GM18909 (cell line): Measurements from ENCODE around the gene IFITM10.

Source experiments
- ATAC-seq: cut with Tn5 transposase; IDR thresholded peaks from one replicate; pipeline ENCODE4 v1.9.1; 2021; ENCODE audit warnings: mild to moderate bottlenecking; ENCODE audit not compliant: unreplicated experiment, poor library complexity

IFITM10 gene

DNA sequence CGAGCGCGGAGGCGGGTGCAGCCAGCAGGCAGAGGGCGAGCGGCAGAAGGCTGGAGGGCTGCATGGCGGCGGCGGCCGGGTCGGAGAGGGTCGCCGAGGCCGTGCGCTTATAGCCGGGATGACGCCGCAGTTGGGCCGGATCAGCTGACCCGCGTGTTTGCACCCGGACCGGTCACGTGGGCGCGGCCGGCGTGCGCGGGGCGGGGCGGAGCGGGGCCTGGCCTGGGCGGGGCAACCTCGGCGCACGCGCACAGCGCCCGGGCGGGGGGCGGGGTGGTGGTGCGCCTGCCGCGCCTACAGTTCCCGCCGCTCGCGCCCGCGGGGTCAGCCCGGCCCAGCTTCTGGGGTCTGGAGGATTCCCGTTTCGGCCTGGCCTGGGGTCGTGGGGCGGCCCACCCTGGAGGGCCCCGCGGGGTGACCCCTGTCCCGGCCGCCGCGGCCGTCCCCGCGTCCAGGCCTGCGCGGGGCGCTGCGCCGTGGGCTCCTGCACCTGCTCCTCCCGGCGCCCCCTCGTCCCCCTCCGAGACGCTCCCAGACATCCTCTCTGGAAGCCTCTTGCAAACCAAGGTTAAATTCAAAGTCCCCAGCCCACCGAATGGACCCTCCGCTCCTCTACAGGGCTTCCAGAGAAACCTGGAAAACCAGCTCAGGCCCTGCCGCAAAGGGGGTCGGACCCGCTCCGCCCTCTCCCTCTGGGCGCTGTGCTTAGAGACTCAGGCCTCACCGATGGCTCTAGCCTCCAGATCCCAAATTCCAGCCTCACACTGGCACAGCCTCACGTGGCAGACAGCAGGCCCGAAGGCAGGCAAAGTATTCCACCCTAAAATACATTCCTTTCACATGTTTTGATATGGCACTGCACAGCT is 13.6 kb upstream of the IFITM10 start, which contains the start of gene CTSD:
Gene CTSD (minus strand): TSS at position 132 of the 866 bp plus-strand sequence. CDS start 68 bp downstream, at position 64.
- peak; percentile 77 for ATAC-seq

DNA sequence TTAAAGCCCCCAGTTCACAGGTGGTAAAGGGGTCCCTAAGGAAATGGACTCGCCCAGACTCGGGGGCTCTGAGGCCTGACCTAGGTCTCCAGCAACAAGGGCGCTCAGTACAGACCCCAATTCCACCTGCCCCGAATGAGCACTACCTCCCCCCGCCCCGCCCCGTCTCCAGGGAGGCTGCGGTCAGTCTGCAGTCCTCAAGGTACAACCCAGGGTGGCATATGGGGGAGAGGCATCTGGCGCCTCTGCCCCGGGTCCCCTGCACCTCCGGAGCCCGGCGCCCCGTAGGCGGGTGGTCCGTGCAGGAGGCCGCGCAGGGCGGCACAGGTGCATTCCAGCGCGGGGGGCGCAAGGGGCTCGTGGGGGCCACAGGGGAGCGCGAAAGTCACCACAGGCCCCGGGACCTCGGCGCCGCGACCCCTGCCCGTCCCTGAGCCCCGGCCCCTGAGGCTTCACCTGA is 13.0 kb upstream of the IFITM10 start:
- peak; percentile 22 for ATAC-seq

- ATAC-seq = no peak
Observed at GRCh38 chr11:1762537-1763302, 12.3 kb upstream of the IFITM10 start.

DNA sequence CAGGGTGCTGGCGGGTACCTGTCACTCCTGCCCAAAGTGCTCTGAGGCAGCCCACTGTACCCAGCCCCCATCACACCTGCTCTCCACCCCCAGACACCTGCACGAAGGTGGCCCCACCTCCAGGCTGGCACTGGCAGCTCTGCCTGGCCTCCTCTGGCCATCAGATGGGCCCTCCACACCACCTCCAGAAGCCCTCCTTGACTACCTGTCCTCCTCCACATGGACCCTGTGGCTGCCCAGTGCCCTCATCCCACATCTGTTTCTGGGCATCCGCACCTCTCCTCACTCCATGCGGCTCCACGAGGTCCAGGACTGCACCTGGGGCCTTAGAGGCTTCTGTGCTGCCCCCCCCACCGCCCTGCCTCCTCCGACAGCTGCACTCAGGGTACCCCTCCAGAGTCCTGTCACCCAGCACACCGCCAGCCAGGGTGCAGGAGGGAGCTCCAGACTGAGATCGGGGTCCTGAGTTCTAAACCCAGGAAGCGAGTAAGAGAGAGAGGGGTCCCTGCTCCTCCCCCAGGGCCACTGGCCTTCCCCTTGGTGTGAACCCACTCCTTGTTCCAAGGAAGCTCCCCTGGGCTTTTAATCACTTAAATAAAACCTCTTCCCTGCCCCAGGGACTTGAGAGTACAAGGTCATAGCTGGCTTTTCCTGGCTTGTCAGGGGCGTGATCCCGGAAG is 11.6 kb upstream of the IFITM10 start:
- ATAC-seq = no peak

DNA sequence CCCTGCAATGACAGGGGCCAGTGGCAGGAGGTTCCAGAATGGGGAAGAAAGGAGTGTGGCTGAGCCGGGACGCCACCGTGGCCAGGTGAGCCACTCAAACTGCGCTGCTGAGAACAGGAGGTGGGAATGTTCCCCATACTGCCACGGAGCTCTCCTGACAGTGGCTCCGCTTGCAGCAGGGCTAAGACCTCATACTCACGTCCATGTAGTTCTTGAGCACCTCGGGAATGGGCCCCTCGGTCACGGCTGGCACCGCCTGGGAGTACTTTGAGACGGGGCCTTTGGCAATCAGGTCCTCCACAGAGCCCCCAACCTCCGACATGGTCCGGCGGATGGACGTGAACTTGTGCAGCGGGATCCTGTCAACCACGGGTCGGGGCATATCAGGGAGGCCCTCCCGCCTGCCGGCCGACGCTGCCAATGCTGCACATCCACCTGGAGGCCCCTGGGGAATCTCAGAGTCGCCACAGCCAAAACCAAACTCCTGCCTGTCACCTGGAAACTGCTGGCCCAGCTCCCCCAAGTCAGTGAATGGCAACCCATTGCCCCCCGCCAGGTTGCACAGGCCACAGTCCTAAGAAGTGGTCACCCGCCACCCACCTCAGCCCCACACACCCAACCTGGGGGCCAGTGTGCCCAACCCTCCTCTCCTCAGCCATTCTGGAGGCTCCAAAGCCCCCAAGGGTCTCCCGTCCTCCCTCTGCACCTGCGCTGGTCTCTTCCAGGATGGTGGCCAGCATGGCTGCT is 10.9 kb upstream of the IFITM10 start:
- ATAC-seq = no peak

- no peak for ATAC-seq
Observed at GRCh38 chr11:1760351-1761109, 10.1 kb upstream of the IFITM10 start.

DNA sequence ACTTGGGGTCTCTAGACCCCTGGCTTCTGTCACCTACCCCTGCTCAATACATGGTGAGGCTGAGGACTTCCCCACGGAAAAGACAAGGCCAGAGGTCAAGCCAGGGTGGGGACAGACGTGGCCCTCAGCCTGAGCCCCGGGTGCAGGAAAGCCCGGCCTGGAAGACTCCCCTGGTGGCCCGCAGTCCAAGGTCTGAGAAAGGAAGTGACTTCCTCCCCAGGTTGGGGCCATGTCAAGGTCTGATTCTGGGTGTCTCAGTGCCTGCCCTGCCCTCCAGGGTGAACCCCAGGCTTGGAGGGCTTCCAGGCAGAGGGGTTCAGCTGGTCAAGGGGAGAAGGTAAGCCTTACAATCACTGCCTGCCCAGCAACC is 9.4 kb upstream of the IFITM10 start:
- no peak for ATAC-seq

DNA sequence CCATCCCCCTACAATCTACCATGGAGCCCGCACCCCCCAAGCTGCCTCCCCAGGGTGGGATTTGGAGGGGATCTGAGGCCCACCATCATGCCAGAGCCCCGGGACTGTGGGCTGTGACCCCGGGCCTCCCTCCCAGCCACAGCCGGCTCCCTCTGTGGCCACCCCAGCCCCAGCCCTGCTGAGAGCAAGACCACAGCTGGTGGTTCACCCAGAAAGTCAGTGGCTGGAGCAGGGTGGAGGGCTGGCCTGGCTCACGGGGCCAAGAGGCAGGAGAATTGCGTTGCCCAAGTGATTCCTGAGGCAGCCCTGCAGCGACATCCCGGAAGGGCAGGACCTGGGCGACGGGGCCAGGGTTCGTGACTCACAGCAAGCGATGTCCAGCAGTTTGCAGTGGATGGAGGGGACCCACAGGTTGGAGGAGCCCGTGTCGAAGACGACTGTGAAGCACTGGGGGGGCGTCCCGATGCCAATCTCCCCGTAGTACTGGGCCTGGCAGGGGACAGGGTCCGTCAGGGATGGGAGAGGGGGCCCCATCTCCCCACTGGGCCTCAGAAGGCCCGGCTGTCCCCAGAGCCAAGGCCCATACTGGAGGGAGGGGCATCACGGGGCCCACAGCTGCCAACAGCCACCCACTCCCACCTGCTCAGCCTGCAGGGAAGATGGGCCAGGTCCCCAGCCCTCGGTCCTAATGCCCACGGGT is 8.9 kb upstream of the IFITM10 start:
- no peak for ATAC-seq

GRCh38 chr11:1758611-1759150 is 8.3 kb upstream of the IFITM10 start:
- ATAC-seq = no peak

DNA sequence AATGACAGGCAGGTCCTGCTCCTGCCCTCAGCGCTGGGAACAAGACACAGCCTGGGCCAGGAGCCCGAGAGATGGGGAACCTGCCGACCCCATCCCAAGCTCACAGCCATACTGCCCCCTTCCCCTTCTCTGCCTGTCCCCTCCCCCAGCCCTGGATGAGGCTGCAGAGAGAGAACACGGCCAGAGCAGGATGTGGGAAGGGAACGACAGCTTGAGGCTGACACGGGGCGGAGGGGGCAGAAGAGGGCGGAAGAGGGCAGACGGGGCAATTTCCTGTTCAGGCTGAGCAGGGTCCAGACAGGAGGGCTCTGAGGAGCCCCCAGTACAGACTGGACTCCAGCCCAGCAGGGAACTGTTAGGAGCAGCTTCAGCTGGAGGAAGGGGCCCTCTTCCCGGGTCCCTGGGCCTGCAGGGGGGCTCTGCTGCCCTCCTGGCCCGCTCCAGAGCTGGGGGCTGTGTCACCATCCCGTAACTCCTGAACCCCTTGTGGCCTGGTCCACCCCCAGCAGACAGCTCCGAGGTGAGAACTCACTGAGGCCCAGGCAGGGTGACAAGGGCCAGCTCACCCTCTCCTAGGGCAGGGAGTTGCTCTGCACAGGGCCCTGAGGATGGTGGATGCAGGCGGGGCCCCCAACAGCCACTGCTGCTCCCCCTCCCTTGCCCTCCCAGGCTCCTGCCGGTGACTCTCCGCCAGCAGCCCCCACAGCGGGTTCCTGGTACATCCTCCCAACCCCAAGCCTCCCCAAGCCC is 7.6 kb upstream of the IFITM10 start:
- ATAC-seq = no peak

GRCh38 chr11:1756791-1757771 is 6.7 kb upstream of the IFITM10 start:
- no peak for ATAC-seq

GRCh38 chr11:1755692-1756561 is 5.5 kb upstream of the IFITM10 start:
- no peak for ATAC-seq

- no peak for ATAC-seq
Observed at GRCh38 chr11:1755344-1755691, 4.9 kb upstream of the IFITM10 start.

GRCh38 chr11:1754376-1755150 is 4.2 kb upstream of the IFITM10 start:
- no peak for ATAC-seq

DNA sequence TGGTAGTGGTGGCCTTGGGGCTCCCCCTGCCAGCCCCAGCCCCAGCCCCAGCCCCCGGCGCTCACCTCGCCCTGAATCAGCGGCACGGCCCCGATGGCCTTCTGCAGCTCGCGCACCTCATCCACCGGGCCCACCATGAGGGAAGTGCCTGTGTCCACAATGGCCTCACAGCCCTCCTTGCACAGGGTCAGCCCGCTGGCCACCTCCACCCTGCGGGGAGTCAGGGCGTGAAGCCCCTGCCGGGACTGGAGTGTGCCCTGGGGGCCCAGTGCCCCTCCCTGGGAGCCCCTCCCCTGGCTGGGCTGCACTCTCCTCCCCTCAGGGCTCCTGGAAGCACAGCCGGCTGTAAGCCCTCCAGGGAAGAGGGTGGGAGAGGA is 3.5 kb upstream of the IFITM10 start:
- ATAC-seq = no peak
